HG02943 (cell line): ENCODE data around the gene DLGAP5.

Source experiments
- ATAC-seq: cut with Tn5 transposase; IDR thresholded peaks from one replicate; pipeline ENCODE4 v1.9.1; 2021; ENCODE audit warnings: mild to moderate bottlenecking, low read depth, moderate library complexity; ENCODE audit not compliant: unreplicated experiment

The DLGAP5 gene

GRCh38 chr14:55191203-55192053 lies at the start of gene DLGAP5:
TSS of gene DLGAP5 (minus strand) at chr14:55191585. CDS start at chr14:55189179, 2,406 bp downstream.
- ATAC-seq = peak; percentile 93

- no peak for ATAC-seq
These were observed 49.3 kb upstream of the DLGAP5 start for GRCh38 chr14:55240526-55241178.

- ATAC-seq = no peak
These were observed 47.9 kb upstream of the DLGAP5 start for GRCh38 chr14:55239320-55239719.

- ATAC-seq = no peak
These were observed 46.8 kb upstream of the DLGAP5 start for GRCh38 chr14:55238019-55238680.

- no peak for ATAC-seq
These were observed 42.2 kb upstream of the DLGAP5 start for GRCh38 chr14:55233591-55233990.

- no peak for ATAC-seq
These were observed 36.9 kb upstream of the DLGAP5 start for GRCh38 chr14:55228261-55228660.

- no peak for ATAC-seq
These were observed 32.0 kb upstream of the DLGAP5 start for GRCh38 chr14:55223364-55223763.

GRCh38 chr14:55221968-55222367 lies 30.6 kb upstream of the DLGAP5 start:
- ATAC-seq = no peak

- ATAC-seq = no peak
These were observed 29.8 kb upstream of the DLGAP5 start for GRCh38 chr14:55221186-55221585.

- no peak for ATAC-seq
These were observed 28.8 kb upstream of the DLGAP5 start for GRCh38 chr14:55220230-55220629.

GRCh38 chr14:55212634-55213033 lies 21.2 kb upstream of the DLGAP5 start:
- ATAC-seq = no peak

GRCh38 chr14:55207832-55208231 lies 16.4 kb upstream of the DLGAP5 start:
- no peak for ATAC-seq

GRCh38 chr14:55206175-55206693 lies 14.8 kb upstream of the DLGAP5 start:
- ATAC-seq = no peak

GRCh38 chr14:55201219-55202101 lies 10.1 kb upstream of the DLGAP5 start:
- no peak for ATAC-seq

- ATAC-seq = no peak
These were observed 9.3 kb upstream of the DLGAP5 start for GRCh38 chr14:55200651-55201050.

GRCh38 chr14:55198749-55199148 lies 7.4 kb upstream of the DLGAP5 start:
- ATAC-seq = no peak

- no peak for ATAC-seq
These were observed 3.4 kb upstream of the DLGAP5 start for GRCh38 chr14:55194656-55195355.

- no peak for ATAC-seq
These were observed 753 bp upstream of the DLGAP5 start for GRCh38 chr14:55192054-55192621.

GRCh38 chr14:55190906-55191202 lies 531 bp downstream of the DLGAP5 start:
- no peak for ATAC-seq
